GM18858 (cell line): Measurements from ENCODE around the gene SMAD7.

Experiments used
- ATAC-seq: cut with Tn5 transposase; IDR thresholded peaks from one replicate; pipeline ENCODE4 v1.9.1; 2021; ENCODE audit not compliant: unreplicated experiment

Gene SMAD7

GRCh38 chr18:48917579-48918517 lies 32.9 kb downstream of the SMAD7 start:
- ATAC-seq = no peak

- ATAC-seq = no peak
Observed at GRCh38 chr18:48915626-48916425, 34.9 kb downstream of the SMAD7 start.

GRCh38 chr18:48914581-48915251 lies 36.0 kb downstream of the SMAD7 start:
- no peak for ATAC-seq

GRCh38 chr18:48913775-48914174 lies 37.0 kb downstream of the SMAD7 start:
- no peak for ATAC-seq

- ATAC-seq = no peak
Observed at GRCh38 chr18:48913201-48913600, 37.6 kb downstream of the SMAD7 start.

- no peak for ATAC-seq
Observed at GRCh38 chr18:48910972-48911545, 39.7 kb downstream of the SMAD7 start.

- ATAC-seq = no peak
Observed at GRCh38 chr18:48909721-48910120, 41.0 kb downstream of the SMAD7 start.

- ATAC-seq = no peak
Observed at GRCh38 chr18:48908916-48909315, 41.8 kb downstream of the SMAD7 start.

GRCh38 chr18:48905513-48905912 lies 45.3 kb downstream of the SMAD7 start:
- ATAC-seq = no peak

- no peak for ATAC-seq
Observed at GRCh38 chr18:48904847-48905394, 45.8 kb downstream of the SMAD7 start.

GRCh38 chr18:48904091-48904490 lies 46.7 kb downstream of the SMAD7 start:
- ATAC-seq = no peak

- ATAC-seq = no peak
Observed at GRCh38 chr18:48902856-48903601, 47.7 kb downstream of the SMAD7 start.

GRCh38 chr18:48902023-48902855 lies 48.5 kb downstream of the SMAD7 start:
- no peak for ATAC-seq

- ATAC-seq = no peak
Observed at GRCh38 chr18:48901145-48902022, 49.4 kb downstream of the SMAD7 start.

- ATAC-seq = no peak
Observed at GRCh38 chr18:48900469-48900868, 50.3 kb downstream of the SMAD7 start.

GRCh38 chr18:48899558-48900174 lies 51.1 kb downstream of the SMAD7 start:
- no peak for ATAC-seq

- ATAC-seq = no peak
Observed at GRCh38 chr18:48898521-48898920, 52.2 kb downstream of the SMAD7 start.

- ATAC-seq = no peak
Observed at GRCh38 chr18:48897531-48897930, 53.2 kb downstream of the SMAD7 start.
